HepG2 (cell line): Measurements from ENCODE around the gene MRGPRF. TPM values are rescaled to one million over a fixed set of nuclear protein-coding genes. Genes with fewer than 3 reads are reported as not detected.

Source experiments
- FOXA1 ChIP-seq, 2 experiments: fragments of 450-650 bp in 1 of 2; sonication (generic) in 1 of 2; formaldehyde crosslinking in 1 of 2; IDR thresholded peaks; 2 replicates each; pipeline versions ENCODE4 v1.4.0 to v1.6.1; 2016 to 2020; ENCODE audit warnings: missing genetic modification reagents in 1 of 2
- FOXK1 ChIP-seq: sonication (generic); formaldehyde crosslinking; IDR thresholded peaks from 2 replicates; pipeline ENCODE4 v1.4.0; 2020; ENCODE audit warnings: low read depth, missing genetic modification reagents, borderline replicate concordance
- HDAC1 ChIP-seq: sonication (generic); formaldehyde crosslinking; IDR thresholded peaks from 2 replicates; pipeline ENCODE4 v1.5.1; 2020; ENCODE audit warnings: mild to moderate bottlenecking, missing genetic modification reagents
- HNRNPK ChIP-seq: fragments of 200-400 bp; formaldehyde crosslinking; IDR thresholded peaks from 2 replicates; pipeline ENCODE4 v1.6.1; 2018; ENCODE audit warnings: low read length, low read depth, moderate library complexity, mild to moderate bottlenecking; ENCODE audit not compliant: poor library complexity, severe bottlenecking
- MIER2 ChIP-seq: IDR thresholded peaks from 2 replicates; pipeline ENCODE4 v1.6.1; 2016; ENCODE audit warnings: missing biosample characterization, missing genetic modification reagents
- NR2F6 ChIP-seq, 2 experiments: IDR thresholded peaks; 2 replicates each; pipeline ENCODE4 v1.6.1; 2016; ENCODE audit warnings: antibody characterized with exemption in 1 of 2, mild to moderate bottlenecking in 1 of 2
- PRMT3 ChIP-seq: sonication (generic); formaldehyde crosslinking; IDR thresholded peaks from 2 replicates; pipeline ENCODE4 v1.8.1; 2022; ENCODE audit warnings: low read depth, mild to moderate bottlenecking, moderate library complexity, missing genetic modification reagents, borderline replicate concordance
- SRF ChIP-seq: IDR thresholded peaks from 2 replicates; pipeline ENCODE4 v1.6.1; 2011; ENCODE audit warnings: mild to moderate bottlenecking, low read depth, low read length, moderate library complexity
- TBX2 ChIP-seq: sonication (generic); formaldehyde crosslinking; IDR thresholded peaks from 2 replicates; pipeline ENCODE4 v1.5.0; 2020; ENCODE audit warnings: missing genetic modification reagents, mild to moderate bottlenecking, borderline replicate concordance
- ZNF205 ChIP-seq: IDR thresholded peaks from 2 replicates; pipeline ENCODE4 v1.6.1; 2018; ENCODE audit warnings: missing biosample characterization, missing genetic modification reagents
- ZNF253 ChIP-seq: sonication (generic); formaldehyde crosslinking; IDR thresholded peaks from 2 replicates; pipeline ENCODE4 v1.8.0; 2022; ENCODE audit warnings: mild to moderate bottlenecking, missing genetic modification reagents, borderline replicate concordance
- polyA plus RNA-seq, 8 experiments: library from polyadenylated mRNA; depleted of rRNA in 3 of 8; stranded (reverse) in 7 of 8; unstranded in 1 of 8; fragments of >200 nt; fragmentation: Illumina TruSeq in 4 of 8; extraction: Trizol in 4 of 8; gene quantifications; 2 replicates each; pipeline versions ENCODE4 v1.2.1 to v1.2.3, GENCODE V29; 2011 to 2016; ENCODE audit warnings: low read depth in 4 of 8, missing spikeins in 1 of 8, mixed read lengths in 1 of 8; ENCODE audit not compliant: insufficient read depth in 1 of 8
- total RNA-seq, 5 experiments: library from RNA; depleted of rRNA; stranded (reverse); fragments of >200 nt; fragmentation: Illumina TruSeq; extraction: Trizol; gene quantifications; 2 replicates each; pipeline ENCODE4 v1.2.3, GENCODE V29; 2016; ENCODE audit warnings: low read depth in 1 of 5
- TF ChIP-seq, protein P1 (sequence below): IDR thresholded peaks from 2 replicates; pipeline ENCODE4 v1.6.1; 2016
- TF ChIP-seq, protein P2 (sequence below): sonication (generic); formaldehyde crosslinking; IDR thresholded peaks from 2 replicates; pipeline ENCODE4 v1.8.0; 2022; ENCODE audit warnings: missing genetic modification reagents, mild to moderate bottlenecking, borderline replicate concordance
- TF ChIP-seq, protein P3 (sequence below): sonication (generic); formaldehyde crosslinking; IDR thresholded peaks from 2 replicates; pipeline ENCODE4 v1.8.1; 2023; ENCODE audit warnings: missing genetic modification reagents, inconsistent platforms, borderline replicate concordance
- TF ChIP-seq, protein P4 (sequence below): sonication (generic); formaldehyde crosslinking; IDR thresholded peaks from 2 replicates; pipeline ENCODE4 v1.5.0; 2020; ENCODE audit warnings: missing genetic modification reagents, mild to moderate bottlenecking, borderline replicate concordance
- TF ChIP-seq, protein P5 (sequence below): sonication (generic); formaldehyde crosslinking; IDR thresholded peaks from 2 replicates; pipeline ENCODE4 v1.4.0; 2020; ENCODE audit warnings: missing genetic modification reagents
- TF ChIP-seq, protein P6 (sequence below): sonication (generic); formaldehyde crosslinking; IDR thresholded peaks from 2 replicates; pipeline ENCODE4 v1.5.0; 2020; ENCODE audit warnings: missing genetic modification reagents, mild to moderate bottlenecking, borderline replicate concordance

Gene MRGPRF
- total and polyA plus RNA-seq, 2 of the 13 experiments (the other 11 are each of a cell fraction or from before 2014, with no cell fraction given), result not detected

DNA sequence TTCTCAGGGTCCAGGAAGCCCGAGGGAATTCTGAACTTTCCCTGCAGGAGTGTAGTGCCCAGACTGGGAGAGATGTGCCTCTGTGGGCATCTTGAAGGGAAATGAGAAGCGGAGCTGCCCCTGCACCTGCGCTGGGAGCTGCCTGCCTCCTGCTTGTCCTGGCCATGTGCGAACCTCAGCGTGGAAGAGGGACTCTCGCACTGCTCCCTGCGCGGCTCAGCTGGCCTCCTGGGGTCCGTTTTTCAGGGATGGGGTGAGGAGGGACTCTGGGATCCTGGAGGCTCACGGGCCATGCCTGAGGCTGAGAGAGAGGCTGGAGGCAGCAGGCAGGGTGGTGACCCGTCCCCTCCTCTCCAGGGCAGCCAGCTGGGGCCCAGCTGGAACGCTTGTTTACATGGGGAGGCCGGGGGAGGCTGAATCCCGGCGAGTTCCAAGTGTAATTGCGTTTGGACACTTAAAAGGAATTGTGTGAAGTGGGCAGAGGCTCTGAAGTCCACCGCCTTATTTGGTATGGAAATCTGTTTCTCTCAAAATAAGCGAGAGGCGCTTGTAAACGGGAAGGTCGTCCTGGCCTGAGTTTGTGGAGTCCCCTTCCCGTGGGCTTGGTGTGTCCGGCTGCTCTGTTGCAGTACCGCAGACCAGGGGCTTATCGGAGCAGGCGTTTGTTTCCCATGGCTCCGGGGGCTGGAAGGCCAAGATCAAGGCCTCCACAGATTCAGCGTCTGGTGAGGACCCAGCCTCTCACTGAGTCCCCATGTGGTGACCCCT is 1.2 kb upstream of the MRGPRF start (continued):
- TF ChIP-seq, protein P1, sequence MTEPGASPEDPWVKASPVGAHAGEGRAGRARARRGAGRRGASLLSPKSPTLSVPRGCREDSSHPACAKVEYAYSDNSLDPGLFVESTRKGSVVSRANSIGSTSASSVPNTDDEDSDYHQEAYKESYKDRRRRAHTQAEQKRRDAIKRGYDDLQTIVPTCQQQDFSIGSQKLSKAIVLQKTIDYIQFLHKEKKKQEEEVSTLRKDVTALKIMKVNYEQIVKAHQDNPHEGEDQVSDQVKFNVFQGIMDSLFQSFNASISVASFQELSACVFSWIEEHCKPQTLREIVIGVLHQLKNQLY (CRISPR knock-in tag), result no peak
- TF ChIP-seq FOXA1 (IDR thresholded peaks at IDR 0.05) (no peak), FOXA1 (CRISPR knock-in tag; IDR thresholded peaks at IDR 0.05) (peak; percentile 61; the same call in 1 of the 2 replicates), PRMT3 (CRISPR knock-in tag) (no peak), SRF (peak; percentile 81; the same call in 1 of the 2 replicates), HNRNPK (peak; percentile 16), ZNF253 (CRISPR knock-in tag) (no peak), ZNF205 (CRISPR knock-in tag) (no peak), TBX2 (peak; percentile 73; the same call in 1 of the 2 replicates), FOXK1 (no peak), NR2F6 (IDR thresholded peaks at IDR 0.05) (peak; percentile 50; the same call in 1 of the 2 replicates), NR2F6 (CRISPR knock-in tag; IDR thresholded peaks at IDR 0.05) (no peak; the same call in 1 of the 2 replicates), MIER2 (no peak), HDAC1 (CRISPR knock-in tag) (peak; percentile 50; the same call in 1 of the 2 replicates)
- TF ChIP-seq, protein P2, sequence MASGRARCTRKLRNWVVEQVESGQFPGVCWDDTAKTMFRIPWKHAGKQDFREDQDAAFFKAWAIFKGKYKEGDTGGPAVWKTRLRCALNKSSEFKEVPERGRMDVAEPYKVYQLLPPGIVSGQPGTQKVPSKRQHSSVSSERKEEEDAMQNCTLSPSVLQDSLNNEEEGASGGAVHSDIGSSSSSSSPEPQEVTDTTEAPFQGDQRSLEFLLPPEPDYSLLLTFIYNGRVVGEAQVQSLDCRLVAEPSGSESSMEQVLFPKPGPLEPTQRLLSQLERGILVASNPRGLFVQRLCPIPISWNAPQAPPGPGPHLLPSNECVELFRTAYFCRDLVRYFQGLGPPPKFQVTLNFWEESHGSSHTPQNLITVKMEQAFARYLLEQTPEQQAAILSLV (CRISPR knock-in tag), result no peak
- TF ChIP-seq, protein P3, sequence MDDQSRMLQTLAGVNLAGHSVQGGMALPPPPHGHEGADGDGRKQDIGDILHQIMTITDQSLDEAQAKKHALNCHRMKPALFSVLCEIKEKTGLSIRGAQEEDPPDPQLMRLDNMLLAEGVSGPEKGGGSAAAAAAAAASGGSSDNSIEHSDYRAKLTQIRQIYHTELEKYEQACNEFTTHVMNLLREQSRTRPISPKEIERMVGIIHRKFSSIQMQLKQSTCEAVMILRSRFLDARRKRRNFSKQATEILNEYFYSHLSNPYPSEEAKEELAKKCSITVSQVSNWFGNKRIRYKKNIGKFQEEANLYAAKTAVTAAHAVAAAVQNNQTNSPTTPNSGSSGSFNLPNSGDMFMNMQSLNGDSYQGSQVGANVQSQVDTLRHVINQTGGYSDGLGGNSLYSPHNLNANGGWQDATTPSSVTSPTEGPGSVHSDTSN (CRISPR knock-in tag), result no peak
- TF ChIP-seq, protein P4, sequence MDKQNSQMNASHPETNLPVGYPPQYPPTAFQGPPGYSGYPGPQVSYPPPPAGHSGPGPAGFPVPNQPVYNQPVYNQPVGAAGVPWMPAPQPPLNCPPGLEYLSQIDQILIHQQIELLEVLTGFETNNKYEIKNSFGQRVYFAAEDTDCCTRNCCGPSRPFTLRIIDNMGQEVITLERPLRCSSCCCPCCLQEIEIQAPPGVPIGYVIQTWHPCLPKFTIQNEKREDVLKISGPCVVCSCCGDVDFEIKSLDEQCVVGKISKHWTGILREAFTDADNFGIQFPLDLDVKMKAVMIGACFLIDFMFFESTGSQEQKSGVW (CRISPR knock-in tag), result no peak
- TF ChIP-seq, protein P5, sequence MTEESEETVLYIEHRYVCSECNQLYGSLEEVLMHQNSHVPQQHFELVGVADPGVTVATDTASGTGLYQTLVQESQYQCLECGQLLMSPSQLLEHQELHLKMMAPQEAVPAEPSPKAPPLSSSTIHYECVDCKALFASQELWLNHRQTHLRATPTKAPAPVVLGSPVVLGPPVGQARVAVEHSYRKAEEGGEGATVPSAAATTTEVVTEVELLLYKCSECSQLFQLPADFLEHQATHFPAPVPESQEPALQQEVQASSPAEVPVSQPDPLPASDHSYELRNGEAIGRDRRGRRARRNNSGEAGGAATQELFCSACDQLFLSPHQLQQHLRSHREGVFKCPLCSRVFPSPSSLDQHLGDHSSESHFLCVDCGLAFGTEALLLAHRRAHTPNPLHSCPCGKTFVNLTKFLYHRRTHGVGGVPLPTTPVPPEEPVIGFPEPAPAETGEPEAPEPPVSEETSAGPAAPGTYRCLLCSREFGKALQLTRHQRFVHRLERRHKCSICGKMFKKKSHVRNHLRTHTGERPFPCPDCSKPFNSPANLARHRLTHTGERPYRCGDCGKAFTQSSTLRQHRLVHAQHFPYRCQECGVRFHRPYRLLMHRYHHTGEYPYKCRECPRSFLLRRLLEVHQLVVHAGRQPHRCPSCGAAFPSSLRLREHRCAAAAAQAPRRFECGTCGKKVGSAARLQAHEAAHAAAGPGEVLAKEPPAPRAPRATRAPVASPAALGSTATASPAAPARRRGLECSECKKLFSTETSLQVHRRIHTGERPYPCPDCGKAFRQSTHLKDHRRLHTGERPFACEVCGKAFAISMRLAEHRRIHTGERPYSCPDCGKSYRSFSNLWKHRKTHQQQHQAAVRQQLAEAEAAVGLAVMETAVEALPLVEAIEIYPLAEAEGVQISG, result peak; percentile 20; the same call in 1 of the 2 replicates
- TF ChIP-seq, protein P6, sequence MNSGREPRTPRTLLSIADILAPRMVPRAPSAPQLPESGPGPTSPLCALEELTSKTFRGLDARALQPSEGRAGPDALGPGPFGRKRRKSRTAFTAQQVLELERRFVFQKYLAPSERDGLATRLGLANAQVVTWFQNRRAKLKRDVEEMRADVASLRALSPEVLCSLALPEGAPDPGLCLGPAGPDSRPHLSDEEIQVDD (CRISPR knock-in tag), result no peak
